ENCODE data around the gene MN1.

Gene MN1

DNA sequence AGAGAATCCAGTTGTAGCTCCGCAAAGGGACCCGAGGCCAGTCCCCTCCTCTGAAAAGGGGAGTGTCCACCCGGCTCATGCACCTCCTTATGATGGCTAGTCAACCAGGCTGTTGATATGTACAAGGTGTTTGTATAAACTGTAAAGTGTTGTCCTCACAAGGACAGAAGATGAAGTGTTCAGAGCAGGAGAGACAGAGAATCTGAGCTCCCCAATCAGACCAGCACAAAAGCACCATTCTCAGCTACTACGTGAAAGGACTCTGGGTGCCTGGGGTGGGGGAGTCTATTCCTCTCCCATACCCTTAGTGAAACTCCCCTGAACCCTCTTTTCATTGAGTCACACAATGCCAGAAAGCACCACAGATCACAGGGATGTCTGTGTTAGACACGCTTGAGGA lies 49.4 kb downstream of the MN1 start:
- Histone ChIP-seq H3K9me2 (replicated peaks; ENCODE audit: insufficient read depth, low read length) (no peaks in the 10 kb centered on the region), H3K4me1 (ENCODE audit: low read length) (no peaks in the 10 kb centered on the region), H3F3A (ENCODE audit: insufficient read depth, low read length) (no peaks in the 10 kb centered on the region), H3K27me3 (replicated peaks; ENCODE audit: insufficient read depth, low read length) (peaks cover 90% of the 10 kb centered on the region), H3K9ac (ENCODE audit: low read length) (no peak overlapping the region), H3K36me3 (replicated peaks; ENCODE audit: insufficient read depth, low read length) (no peaks in the 10 kb centered on the region), H3K27ac (ENCODE audit: low read length) (no peak overlapping the region), H2AFZ (ENCODE audit: low read length) (no peak overlapping the region), H3K4me2 (ENCODE audit: low read depth, low read length) (no peak overlapping the region), H3K9me3 (replicated peaks; ENCODE audit: insufficient read depth, low read length) (no peaks in the 10 kb centered on the region), H3K79me2 (ENCODE audit: low read length) (no peaks in the 10 kb centered on the region), H4K20me1 (ENCODE audit: insufficient read depth, low read length) (no peaks in the 10 kb centered on the region), H3K4me3 (ENCODE audit: low read length) (no peak overlapping the region)
- DNase-seq, result no peak
- TF ChIP-seq EZH2phosphoT487 (IDR thresholded peaks at IDR 0.05; ENCODE audit: low read length) (no peak), EZH2 (optimal IDR thresholded peaks at IDR 0.05; ENCODE audit: low read depth, low read length) (no peak)
- TF ChIP-seq, protein P1, sequence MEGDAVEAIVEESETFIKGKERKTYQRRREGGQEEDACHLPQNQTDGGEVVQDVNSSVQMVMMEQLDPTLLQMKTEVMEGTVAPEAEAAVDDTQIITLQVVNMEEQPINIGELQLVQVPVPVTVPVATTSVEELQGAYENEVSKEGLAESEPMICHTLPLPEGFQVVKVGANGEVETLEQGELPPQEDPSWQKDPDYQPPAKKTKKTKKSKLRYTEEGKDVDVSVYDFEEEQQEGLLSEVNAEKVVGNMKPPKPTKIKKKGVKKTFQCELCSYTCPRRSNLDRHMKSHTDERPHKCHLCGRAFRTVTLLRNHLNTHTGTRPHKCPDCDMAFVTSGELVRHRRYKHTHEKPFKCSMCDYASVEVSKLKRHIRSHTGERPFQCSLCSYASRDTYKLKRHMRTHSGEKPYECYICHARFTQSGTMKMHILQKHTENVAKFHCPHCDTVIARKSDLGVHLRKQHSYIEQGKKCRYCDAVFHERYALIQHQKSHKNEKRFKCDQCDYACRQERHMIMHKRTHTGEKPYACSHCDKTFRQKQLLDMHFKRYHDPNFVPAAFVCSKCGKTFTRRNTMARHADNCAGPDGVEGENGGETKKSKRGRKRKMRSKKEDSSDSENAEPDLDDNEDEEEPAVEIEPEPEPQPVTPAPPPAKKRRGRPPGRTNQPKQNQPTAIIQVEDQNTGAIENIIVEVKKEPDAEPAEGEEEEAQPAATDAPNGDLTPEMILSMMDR (IDR thresholded peaks at IDR 0.05; ENCODE audit: low read length), result no peak

DNA sequence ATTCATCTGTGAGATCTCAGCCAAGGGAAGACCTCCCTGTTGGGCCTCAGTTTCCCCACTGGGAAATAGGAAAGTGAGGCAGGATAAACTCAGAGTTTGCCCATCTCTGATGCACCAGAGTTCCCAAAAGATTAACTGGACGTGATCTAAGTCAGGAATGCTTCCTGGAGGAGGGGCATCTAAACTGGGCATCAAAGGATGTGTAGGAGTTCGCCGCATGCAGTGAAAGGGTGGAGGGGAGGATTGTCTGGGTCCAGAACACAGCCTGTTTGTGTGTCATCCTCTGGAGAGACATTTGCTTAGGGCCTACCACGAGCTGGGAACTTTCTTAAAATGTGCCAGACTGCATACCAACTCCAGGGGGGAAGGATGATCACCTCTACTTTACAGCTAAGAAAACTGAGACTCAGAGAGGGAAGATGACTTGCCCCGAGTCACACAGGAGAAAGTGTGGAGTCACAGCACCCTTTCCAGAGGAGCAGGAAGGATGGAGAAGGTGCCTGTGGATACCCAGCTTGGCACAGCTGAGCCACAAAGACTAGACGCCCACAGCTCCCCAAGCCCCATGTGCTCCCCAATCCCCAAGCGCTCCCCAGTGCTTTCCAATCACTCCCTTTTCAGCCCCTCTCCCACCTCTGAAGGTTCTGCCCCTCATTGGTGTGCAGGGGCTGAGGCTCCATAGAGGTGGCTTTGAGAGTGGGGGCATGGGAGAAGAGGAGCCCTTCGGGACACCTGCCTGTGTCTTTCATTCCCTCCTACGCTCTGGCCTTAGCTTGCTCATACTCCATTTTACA lies 50.1 kb downstream of the MN1 start:
- H3K4me2 ChIP-seq (ENCODE audit: low read depth, low read length), result no peak overlapping the region
- no peak overlapping the region for H3K27ac ChIP-seq (ENCODE audit: low read length)
- no peak for DNase-seq
- no peaks in the 10 kb centered on the region for H3F3A ChIP-seq (ENCODE audit: insufficient read depth, low read length)
- no peaks in the 10 kb centered on the region for H3K9me2 ChIP-seq (replicated peaks; ENCODE audit: insufficient read depth, low read length)
- H3K4me3 ChIP-seq (ENCODE audit: low read length), result no peak overlapping the region
- H3K4me1 ChIP-seq (ENCODE audit: low read length), result no peaks in the 10 kb centered on the region
- H4K20me1 ChIP-seq (ENCODE audit: insufficient read depth, low read length), result no peaks in the 10 kb centered on the region
- H2AFZ ChIP-seq (ENCODE audit: low read length), result no peak overlapping the region
- no peak for TF ChIP-seq EZH2phosphoT487 (IDR thresholded peaks at IDR 0.05; ENCODE audit: low read length)
- TF ChIP-seq, protein P1 (IDR thresholded peaks at IDR 0.05; ENCODE audit: low read length), result no peak
- no peak for TF ChIP-seq EZH2 (optimal IDR thresholded peaks at IDR 0.05; ENCODE audit: low read depth, low read length)
- no peaks in the 10 kb centered on the region for H3K36me3 ChIP-seq (replicated peaks; ENCODE audit: insufficient read depth, low read length)
- peaks cover 96% of the 10 kb centered on the region for H3K27me3 ChIP-seq (replicated peaks; ENCODE audit: insufficient read depth, low read length)
- no peak overlapping the region for H3K9ac ChIP-seq (ENCODE audit: low read length)
- no peaks in the 10 kb centered on the region for H3K9me3 ChIP-seq (replicated peaks; ENCODE audit: insufficient read depth, low read length)
- no peaks in the 10 kb centered on the region for H3K79me2 ChIP-seq (ENCODE audit: low read length)

DNA sequence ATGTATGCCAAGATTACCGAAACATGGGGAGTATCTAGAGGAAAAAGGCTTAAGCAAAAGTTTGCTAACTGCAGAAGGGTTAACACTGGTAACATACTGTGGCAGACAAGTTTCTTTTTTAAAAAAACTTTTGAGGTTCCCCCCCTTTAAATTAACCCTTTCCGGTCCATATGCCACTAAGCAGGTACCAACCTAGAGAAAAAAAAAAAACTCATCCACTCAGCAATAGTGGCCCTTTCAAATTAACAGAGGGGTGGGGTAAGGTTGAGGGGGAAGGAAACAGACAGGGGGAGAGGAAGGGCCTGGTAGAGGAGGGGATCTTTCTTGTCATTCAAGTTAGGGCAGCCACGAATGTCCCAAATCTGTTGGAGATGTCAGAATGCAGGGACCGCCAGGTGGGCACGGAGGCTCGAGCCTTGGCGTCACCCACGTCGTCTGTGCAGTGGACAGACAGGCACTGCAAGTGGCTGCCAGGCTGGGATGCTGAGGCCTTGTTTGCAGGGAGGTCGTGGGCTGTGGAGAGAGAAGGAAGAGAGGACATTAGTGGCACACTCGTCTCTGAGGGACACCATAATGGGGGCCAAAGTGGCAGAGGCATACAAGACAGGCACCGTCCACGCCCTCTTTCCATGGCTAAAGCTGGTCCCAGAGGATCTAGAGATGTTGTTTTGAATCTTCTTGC lies 50.8 kb downstream of the MN1 start:
- no peaks in the 10 kb centered on the region for H3K9me3 ChIP-seq (replicated peaks; ENCODE audit: insufficient read depth, low read length)
- no peak overlapping the region for H3K4me2 ChIP-seq (ENCODE audit: low read depth, low read length)
- no peaks in the 10 kb centered on the region for H3K79me2 ChIP-seq (ENCODE audit: low read length)
- H3K36me3 ChIP-seq (replicated peaks; ENCODE audit: insufficient read depth, low read length), result no peaks in the 10 kb centered on the region
- no peak overlapping the region for H3K4me3 ChIP-seq (ENCODE audit: low read length)
- H3K27me3 ChIP-seq (replicated peaks; ENCODE audit: insufficient read depth, low read length), result peaks cover 95% of the 10 kb centered on the region
- DNase-seq, result no peak
- no peaks in the 10 kb centered on the region for H4K20me1 ChIP-seq (ENCODE audit: insufficient read depth, low read length)
- no peak overlapping the region for H3K9ac ChIP-seq (ENCODE audit: low read length)
- TF ChIP-seq EZH2 (optimal IDR thresholded peaks at IDR 0.05; ENCODE audit: low read depth, low read length) (no peak), EZH2phosphoT487 (IDR thresholded peaks at IDR 0.05; ENCODE audit: low read length) (no peak)
- TF ChIP-seq, protein P1 (IDR thresholded peaks at IDR 0.05; ENCODE audit: low read length), result no peak
- no peaks in the 10 kb centered on the region for H3K4me1 ChIP-seq (ENCODE audit: low read length)
- no peaks in the 10 kb centered on the region for H3F3A ChIP-seq (ENCODE audit: insufficient read depth, low read length)
- no peak overlapping the region for H3K27ac ChIP-seq (ENCODE audit: low read length)
- no peak overlapping the region for H2AFZ ChIP-seq (ENCODE audit: low read length)
- no peaks in the 10 kb centered on the region for H3K9me2 ChIP-seq (replicated peaks; ENCODE audit: insufficient read depth, low read length)
